Measurements from ENCODE around the gene TRANK1.

DNA sequence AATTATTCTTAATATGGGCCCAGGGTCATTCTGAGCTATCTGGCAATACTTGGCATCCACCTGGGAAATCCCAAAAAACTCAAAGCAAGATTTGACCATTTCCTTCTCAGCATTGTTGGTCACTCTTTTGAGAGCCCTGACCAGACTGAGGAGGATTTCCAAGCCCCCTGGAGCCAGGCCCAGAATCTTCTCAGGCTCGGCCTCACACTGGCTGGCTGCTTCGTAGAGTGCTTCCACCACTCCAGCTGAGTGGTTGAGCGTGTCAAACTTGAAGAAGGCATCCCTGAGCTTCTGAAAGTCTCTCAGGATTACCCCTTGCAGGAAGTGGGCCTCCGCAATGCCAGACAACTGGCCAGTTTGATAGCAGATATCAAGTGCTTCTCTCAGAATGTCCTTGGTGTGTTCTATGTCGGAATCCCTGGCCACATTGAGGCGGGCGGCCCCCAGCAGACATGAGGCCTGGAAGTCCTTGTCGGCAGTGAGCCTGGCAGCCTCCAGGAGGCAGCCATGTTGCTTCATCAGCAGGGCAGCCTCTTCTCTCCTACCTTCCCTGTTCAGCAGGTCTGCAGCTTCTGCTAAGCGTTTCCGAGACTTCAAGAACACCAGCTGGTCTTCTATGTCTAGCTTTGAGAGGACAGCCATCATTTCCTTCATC is 111.6 kb downstream of the TRANK1 start:
- TF ChIP-seq, protein P1, sequence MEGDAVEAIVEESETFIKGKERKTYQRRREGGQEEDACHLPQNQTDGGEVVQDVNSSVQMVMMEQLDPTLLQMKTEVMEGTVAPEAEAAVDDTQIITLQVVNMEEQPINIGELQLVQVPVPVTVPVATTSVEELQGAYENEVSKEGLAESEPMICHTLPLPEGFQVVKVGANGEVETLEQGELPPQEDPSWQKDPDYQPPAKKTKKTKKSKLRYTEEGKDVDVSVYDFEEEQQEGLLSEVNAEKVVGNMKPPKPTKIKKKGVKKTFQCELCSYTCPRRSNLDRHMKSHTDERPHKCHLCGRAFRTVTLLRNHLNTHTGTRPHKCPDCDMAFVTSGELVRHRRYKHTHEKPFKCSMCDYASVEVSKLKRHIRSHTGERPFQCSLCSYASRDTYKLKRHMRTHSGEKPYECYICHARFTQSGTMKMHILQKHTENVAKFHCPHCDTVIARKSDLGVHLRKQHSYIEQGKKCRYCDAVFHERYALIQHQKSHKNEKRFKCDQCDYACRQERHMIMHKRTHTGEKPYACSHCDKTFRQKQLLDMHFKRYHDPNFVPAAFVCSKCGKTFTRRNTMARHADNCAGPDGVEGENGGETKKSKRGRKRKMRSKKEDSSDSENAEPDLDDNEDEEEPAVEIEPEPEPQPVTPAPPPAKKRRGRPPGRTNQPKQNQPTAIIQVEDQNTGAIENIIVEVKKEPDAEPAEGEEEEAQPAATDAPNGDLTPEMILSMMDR (IDR thresholded peaks at IDR 0.05; ENCODE audit: low read length), result no peak
- TF ChIP-seq EZH2 (optimal IDR thresholded peaks at IDR 0.05; ENCODE audit: low read depth, low read length) (no peak), EZH2phosphoT487 (IDR thresholded peaks at IDR 0.05; ENCODE audit: low read length) (no peak)

Measured in MM.1S (cell line).